ENCODE measurements around the gene PTPRN2.

DNA sequence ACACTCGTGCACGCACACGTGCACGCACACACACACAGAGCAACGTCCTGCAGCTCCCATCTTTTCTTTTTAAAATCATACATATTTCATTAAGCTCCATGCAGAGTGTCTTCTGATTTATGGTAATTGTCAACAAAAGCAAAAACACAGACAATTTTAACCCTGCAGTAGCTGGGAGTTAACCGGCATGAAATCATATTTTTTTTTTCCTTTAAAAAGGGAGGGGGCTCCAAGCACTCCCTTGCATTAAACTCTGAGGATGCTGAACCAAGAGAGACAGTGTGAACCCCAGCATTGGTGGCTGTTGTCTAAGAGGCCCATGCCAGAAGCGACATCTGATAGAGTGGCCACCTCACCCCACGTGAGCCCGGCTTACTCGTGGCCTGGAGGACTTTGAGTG is 708.2 kb downstream of the PTPRN2 start:
- TF ChIP-seq GATA2 (IDR thresholded peaks at IDR 0.05; ENCODE audit: low read depth, low read length) (no peak), GATA3 (IDR thresholded peaks at IDR 0.05; ENCODE audit: low read depth, low read length) (no peak)

All from SH-SY5Y (cell line).